Activated effector memory CD4-positive, alpha-beta T cell treated with anti-CD3 and anti-CD28 coated beads, Interleukin-2, amount 50 U/mL, for 16 hours (primary cell): ENCODE results near the gene TSGA10IP.
A peak's percentile ranks its signal among the peaks of the same experiment; 100 is the strongest.

ENCODE experiments used
- DNase-seq: peaks from one replicate; pipeline ENCODE4 v3.0.0-alpha.2; 2020

The TSGA10IP gene

GRCh38 chr11:65977621-65978390 is 32.5 kb downstream of the TSGA10IP start:
- DNase-seq: no peak

GRCh38 chr11:65978391-65979238 is 33.3 kb downstream of the TSGA10IP start:
- no peak for DNase-seq

- DNase-seq: no peak
These were observed 34.0 kb downstream of the TSGA10IP start for GRCh38 chr11:65979261-65979759.

GRCh38 chr11:65981101-65981740 is 35.9 kb downstream of the TSGA10IP start:
- no peak for DNase-seq

GRCh38 chr11:65981972-65982823 is 36.9 kb downstream of the TSGA10IP start:
- DNase-seq: no peak

- no peak for DNase-seq
These were observed 37.7 kb downstream of the TSGA10IP start for GRCh38 chr11:65982824-65983588.

GRCh38 chr11:65983589-65983987 is 38.3 kb downstream of the TSGA10IP start:
- no peak for DNase-seq

GRCh38 chr11:65987336-65987735 is 42.1 kb downstream of the TSGA10IP start:
- no peak for DNase-seq

GRCh38 chr11:65988791-65989592 is 43.7 kb downstream of the TSGA10IP start:
- peak; percentile 94 for DNase-seq

GRCh38 chr11:65992056-65992455 is 46.8 kb downstream of the TSGA10IP start:
- DNase-seq: no peak

- DNase-seq: no peak
These were observed 52.0 kb downstream of the TSGA10IP start for GRCh38 chr11:65997286-65997685.

- peak; percentile 96 for DNase-seq
These were observed 56.8 kb downstream of the TSGA10IP start, which contains the start of the genes BANF1 and EIF1AD for GRCh38 chr11:66001942-66002647. Gene BANF1, plus strand, starts transcription at chr11:66002503. Its CDS starts 748 bp downstream, at chr11:66003251. Gene EIF1AD, minus strand, starts transcription at chr11:66002157. Its CDS starts 1,768 bp downstream, at chr11:66000389.

- DNase-seq: no peak
These were observed 57.5 kb downstream of the TSGA10IP start for GRCh38 chr11:66002648-66003225.

- no peak for DNase-seq
These were observed 58.0 kb downstream of the TSGA10IP start for GRCh38 chr11:66003291-66003690.

- no peak for DNase-seq
These were observed 58.9 kb downstream of the TSGA10IP start for GRCh38 chr11:66004186-66004585.

GRCh38 chr11:66006134-66006890 is 61.0 kb downstream of the TSGA10IP start:
- DNase-seq: no peak

- no peak for DNase-seq
These were observed 61.6 kb downstream of the TSGA10IP start for GRCh38 chr11:66006891-66007176.

GRCh38 chr11:66007201-66007634 is 61.9 kb downstream of the TSGA10IP start:
- no peak for DNase-seq

- DNase-seq: no peak
These were observed 62.8 kb downstream of the TSGA10IP start for GRCh38 chr11:66008095-66008467.
